Coronary artery (tissue), 2 donors: ENCODE data around the gene IDH2.

Experiments used
- DNase-seq: peaks from one replicate; pipeline ENCODE4 v3.0.0-alpha.2; 2017; ENCODE audit warnings: low spot score
- H3K27ac ChIP-seq, 2 donors: fragments of 200-600 bp; sonication (generic); one replicate each; pipeline ENCODE4 v1.5.1; 2016 to 2019
- H3K4me3 ChIP-seq: fragments of 200-600 bp; sonication (generic); 2 replicates; pipeline ENCODE4 v1.5.1; 2016; ENCODE audit warnings: mild to moderate bottlenecking, moderate library complexity
- TF ChIP-seq, protein P1 (sequence below): fragments of 200-600 bp; sonication (generic); IDR thresholded peaks from one replicate; pipeline ENCODE4 v1.5.1; 2019; ENCODE audit warnings: antibody characterized with exemption

The IDH2 gene

DNA sequence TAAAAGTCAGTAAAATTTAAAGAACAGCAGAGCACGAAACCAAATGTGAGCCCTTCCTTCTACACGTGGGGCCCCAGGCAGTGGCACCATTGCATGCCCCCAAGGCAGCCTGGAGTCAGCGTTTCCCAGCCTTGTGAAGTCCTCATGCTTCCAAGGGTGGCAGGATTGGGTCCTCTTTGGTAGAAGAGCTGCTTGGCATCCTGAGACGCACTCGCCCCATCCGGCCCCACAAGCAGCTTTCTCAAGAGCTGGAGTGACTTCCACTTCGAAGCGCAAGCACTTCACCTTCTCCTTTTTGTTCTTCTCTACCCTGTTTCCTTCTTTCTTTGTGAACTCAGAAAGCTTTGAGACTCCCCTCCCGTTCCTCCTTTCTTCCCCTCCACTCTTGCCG is 66.4 kb downstream of the IDH2 start:
- DNase-seq: no peak
- Histone ChIP-seq H3K27ac (peak overlapping the region in 1 of 2 donors; percentile 82), H3K4me3 (no peak overlapping the region)
- TF ChIP-seq, protein P1, sequence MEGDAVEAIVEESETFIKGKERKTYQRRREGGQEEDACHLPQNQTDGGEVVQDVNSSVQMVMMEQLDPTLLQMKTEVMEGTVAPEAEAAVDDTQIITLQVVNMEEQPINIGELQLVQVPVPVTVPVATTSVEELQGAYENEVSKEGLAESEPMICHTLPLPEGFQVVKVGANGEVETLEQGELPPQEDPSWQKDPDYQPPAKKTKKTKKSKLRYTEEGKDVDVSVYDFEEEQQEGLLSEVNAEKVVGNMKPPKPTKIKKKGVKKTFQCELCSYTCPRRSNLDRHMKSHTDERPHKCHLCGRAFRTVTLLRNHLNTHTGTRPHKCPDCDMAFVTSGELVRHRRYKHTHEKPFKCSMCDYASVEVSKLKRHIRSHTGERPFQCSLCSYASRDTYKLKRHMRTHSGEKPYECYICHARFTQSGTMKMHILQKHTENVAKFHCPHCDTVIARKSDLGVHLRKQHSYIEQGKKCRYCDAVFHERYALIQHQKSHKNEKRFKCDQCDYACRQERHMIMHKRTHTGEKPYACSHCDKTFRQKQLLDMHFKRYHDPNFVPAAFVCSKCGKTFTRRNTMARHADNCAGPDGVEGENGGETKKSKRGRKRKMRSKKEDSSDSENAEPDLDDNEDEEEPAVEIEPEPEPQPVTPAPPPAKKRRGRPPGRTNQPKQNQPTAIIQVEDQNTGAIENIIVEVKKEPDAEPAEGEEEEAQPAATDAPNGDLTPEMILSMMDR: no peak

DNA sequence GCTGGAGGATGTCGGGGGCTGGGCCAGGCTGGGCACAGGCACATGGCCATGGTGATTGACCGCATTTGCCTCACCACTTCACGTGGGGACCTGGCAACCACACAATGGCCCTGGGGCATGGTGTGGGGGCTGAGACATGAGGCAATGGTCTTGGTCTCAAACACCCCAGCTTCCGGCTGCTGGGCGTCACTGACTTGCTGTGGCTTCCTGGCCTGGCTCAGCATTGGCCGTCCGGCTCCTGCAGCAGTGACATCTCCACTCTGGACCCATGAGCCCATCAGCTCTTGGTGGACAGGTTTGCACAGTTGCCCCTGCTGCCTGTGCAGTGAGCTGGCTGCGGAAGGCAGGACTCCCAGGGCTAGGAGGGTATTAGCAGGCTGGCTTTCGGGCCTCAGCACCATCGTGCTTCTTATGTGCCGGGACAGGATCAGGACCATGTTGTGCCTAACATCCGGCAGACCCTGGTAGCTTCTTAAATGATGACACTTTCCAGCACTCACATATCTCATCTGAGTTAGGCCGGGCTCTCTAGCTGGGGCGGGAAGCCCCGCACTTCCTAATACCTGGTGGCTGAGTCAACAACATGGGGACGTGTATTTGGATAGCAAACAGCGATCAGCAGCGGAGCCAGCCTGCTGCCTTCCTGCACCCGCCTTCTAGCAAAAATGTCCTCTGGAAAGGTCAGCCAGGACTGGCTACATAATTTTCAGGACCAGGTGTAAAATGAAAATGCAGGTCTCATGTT is 67.0 kb downstream of the IDH2 start:
- peak overlapping the region in 1 of 2 donors; percentile 82 for H3K27ac ChIP-seq
- TF ChIP-seq, protein P1: no peak
- peak overlapping the region; percentile 25 for H3K4me3 ChIP-seq
- DNase-seq: peak; percentile 79

DNA sequence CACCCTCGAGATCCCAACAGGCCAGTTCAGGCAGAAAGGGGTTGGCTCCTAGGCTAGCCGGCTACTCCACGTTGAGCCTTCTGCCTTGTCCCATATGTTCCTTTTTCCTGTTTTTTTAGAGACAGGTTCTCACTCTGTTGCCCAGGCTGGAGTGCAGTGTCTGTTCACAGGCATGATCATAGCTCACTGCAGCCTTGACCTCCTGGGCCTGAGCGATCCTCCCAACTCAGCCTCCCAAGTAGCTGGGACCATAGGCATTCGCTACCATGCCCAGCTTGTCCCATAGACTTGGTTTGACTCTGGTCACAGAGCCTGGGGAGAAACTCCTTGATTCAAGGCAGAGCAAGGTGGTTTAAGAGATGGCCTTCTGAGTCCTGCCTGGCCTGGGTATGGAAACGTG is 68.8 kb downstream of the IDH2 start:
- TF ChIP-seq, protein P1: no peak
- no peak overlapping the region for H3K4me3 ChIP-seq
- peak; percentile 57 for DNase-seq
- peak overlapping the region in 1 of 2 donors; percentile 82 for H3K27ac ChIP-seq
